NK-92 (cell line): ENCODE results near the gene AP2S1.
"Not testable (repeated sequence)": the region's sequence is repeated elsewhere in the genome, so short reads cannot be mapped to it uniquely, and the experiment has no call there.

ENCODE experiments used
- DNase-seq: peaks from one replicate; lab custom pipeline; 2025; ENCODE audit not compliant: unreplicated experiment; lab: John Stamatoyannopoulos, UW

The AP2S1 gene

GRCh38 chr19:46868025-46868802 is 17.6 kb upstream of the AP2S1 start:
- DNase-seq: no peak

GRCh38 chr19:46867170-46867569 is 16.5 kb upstream of the AP2S1 start:
- DNase-seq: no peak

- no peak for DNase-seq
Observed at GRCh38 chr19:46866407-46867136, 15.9 kb upstream of the AP2S1 start.

- DNase-seq: no peak
Observed at GRCh38 chr19:46863818-46864629, 13.4 kb upstream of the AP2S1 start.

- DNase-seq: no peak
Observed at GRCh38 chr19:46862974-46863632, 12.5 kb upstream of the AP2S1 start.

- no peak for DNase-seq
Observed at GRCh38 chr19:46862503-46862834, 11.8 kb upstream of the AP2S1 start.

- no peak for DNase-seq
Observed at GRCh38 chr19:46861691-46862502, 11.3 kb upstream of the AP2S1 start.

GRCh38 chr19:46860846-46861690 is 10.4 kb upstream of the AP2S1 start, which contains the start of gene ARHGAP35:
ARHGAP35 (plus strand) TSS chr19:46860997; CDS start chr19:46918676, 57,679 bp downstream.
- no peak for DNase-seq

- DNase-seq: peak; percentile 66
Observed at GRCh38 chr19:46860125-46860845, 9.6 kb upstream of the AP2S1 start.

GRCh38 chr19:46859637-46860124 is 9.0 kb upstream of the AP2S1 start:
- no peak for DNase-seq

- DNase-seq: peak; percentile 42
Observed at GRCh38 chr19:46856062-46857022, 5.7 kb upstream of the AP2S1 start.

GRCh38 chr19:46854698-46855097 is 4.1 kb upstream of the AP2S1 start:
- DNase-seq: not testable (repeated sequence)

- DNase-seq: no peak
Observed at GRCh38 chr19:46852830-46853229, 2.2 kb upstream of the AP2S1 start.

GRCh38 chr19:46849610-46850009 is 1.0 kb downstream of the AP2S1 start:
- DNase-seq: no peak

GRCh38 chr19:46848389-46848788 is 2.3 kb downstream of the AP2S1 start:
- no peak for DNase-seq

GRCh38 chr19:46847528-46847927 is 3.1 kb downstream of the AP2S1 start:
- no peak for DNase-seq

- DNase-seq: no peak
Observed at GRCh38 chr19:46845959-46846459, 4.6 kb downstream of the AP2S1 start.
